GM12878 (cell line): ENCODE results near the gene CRKL. TPM values are rescaled to one million over a fixed set of nuclear protein-coding genes. Genes with fewer than 3 reads are reported as not detected.

Experiments
- ATAC-seq: fragments of 200-7000 bp; cut with Tn5 transposase; 3 replicates; pipeline ENCODE4 v1.9.1; 2020; ENCODE audit warnings: mild to moderate bottlenecking, moderate library complexity
- BruUV-seq: library from RNA; stranded (reverse); fragments of 400-500 nt; replicated peaks from 2 replicates; lab custom pipeline; 2021; lab: Mats Ljungman, UMichigan
- CTCF ChIA-PET: fragments of 300-600 bp; sonication (Branson Sonifier 250); formaldehyde crosslinking; extraction: SDS; loops from one replicate; lab custom pipeline; 2021; ENCODE audit warnings: inconsistent platforms; lab: Yijun Ruan, JAX
- POLR2A ChIA-PET: fragments of 350-600 bp; formaldehyde crosslinking; extraction: SDS; loops from one replicate; lab custom pipeline; 2021; ENCODE audit warnings: inconsistent platforms; lab: Charles Lee
- RAD21 ChIA-PET: fragments of 300-600 bp; sonication (Branson Sonifier 250); formaldehyde crosslinking; loops from one replicate; lab custom pipeline; 2023; ENCODE audit warnings: antibody characterized with exemption; ENCODE audit not compliant: unreplicated experiment; lab: Charles Lee
- SMC1A ChIA-PET: fragments of 300-600 bp; sonication (Branson Sonifier 250); formaldehyde crosslinking; loops from one replicate; lab custom pipeline; 2023; ENCODE audit not compliant: unreplicated experiment, uncharacterized antibody; lab: Charles Lee
- DNase-seq: peaks from one replicate; pipeline ENCODE4 v3.0.0-alpha.2; 2011; ENCODE audit warnings: low read depth, low spot score
- FAIRE-seq: peaks from 3 replicates; lab custom pipeline; 2011; peaks lifted over from hg19 to GRCh38; lab: Jason Lieb, UNC
- H2AFZ ChIP-seq: 2 replicates; pipeline ENCODE4 v1.6.0; 2011; ENCODE audit warnings: low read depth, low read length, control low read depth; ENCODE audit not compliant: control insufficient read depth
- H3K27ac ChIP-seq: 2 replicates; pipeline ENCODE4 v1.5.1; 2011; ENCODE audit warnings: control low read depth; ENCODE audit not compliant: control insufficient read depth, insufficient read depth
- H3K27me3 ChIP-seq, 2 experiments: replicated peaks in 1 of 2; 2 replicates each; pipeline versions ENCODE4 v1.6.0 to v1.6.1; 2011; ENCODE audit warnings: low read length in 1 of 2; ENCODE audit not compliant: control insufficient read depth in 2 of 2, insufficient read depth in 2 of 2
- H3K36me3 ChIP-seq, 2 experiments: 2 replicates each; pipeline ENCODE4 v1.5.1; 2011; ENCODE audit warnings: low read length in 1 of 2; ENCODE audit not compliant: control insufficient read depth in 2 of 2, insufficient read depth in 2 of 2
- H3K4me1 ChIP-seq: 2 replicates; pipeline ENCODE4 v1.6.1; 2011; ENCODE audit warnings: mild to moderate bottlenecking, low read length, moderate library complexity, mixed read lengths; ENCODE audit not compliant: control insufficient read depth, insufficient read depth
- H3K4me2 ChIP-seq: 2 replicates; pipeline ENCODE4 v1.6.0; 2011; ENCODE audit warnings: control low read depth; ENCODE audit not compliant: control insufficient read depth, insufficient read depth
- H3K4me3 ChIP-seq: fragments of 200-600 bp; sonication (generic); 2 replicates; pipeline ENCODE4 v1.5.1; 2016
- H3K79me2 ChIP-seq: 2 replicates; pipeline ENCODE4 v1.6.0; 2011; ENCODE audit warnings: low read length; ENCODE audit not compliant: control insufficient read depth, insufficient read depth
- H3K9ac ChIP-seq: 2 replicates; pipeline ENCODE4 v1.8.0; 2011; ENCODE audit warnings: low read length, control low read depth, mixed read lengths; ENCODE audit not compliant: control insufficient read depth, insufficient read depth
- H3K9me3 ChIP-seq: replicated peaks from 3 replicates; pipeline ENCODE4 v1.5.1; 2011; ENCODE audit warnings: mild to moderate bottlenecking, low read length; ENCODE audit not compliant: control insufficient read depth, insufficient read depth
- H4K20me1 ChIP-seq: 2 replicates; pipeline ENCODE4 v1.6.0; 2011; ENCODE audit not compliant: control insufficient read depth, insufficient read depth
- ATF7 ChIP-seq: fragments of 450-650 bp; IDR thresholded peaks from 2 replicates; pipeline ENCODE4 v1.6.1; 2016; ENCODE audit warnings: low read depth, mild to moderate bottlenecking
- ELK1 ChIP-seq: IDR thresholded peaks from 2 replicates; pipeline ENCODE4 v1.6.1; 2012; ENCODE audit warnings: low read depth, low read length, improper control_type of control experiment
- EP300 ChIP-seq, 2 experiments: fragments of 150-350 bp in 1 of 2; IDR thresholded peaks; 2 replicates each; pipeline ENCODE4 v1.6.1; 2011 to 2012; ENCODE audit warnings: low read depth in 2 of 2, low read length in 2 of 2, borderline replicate concordance in 1 of 2, improper control_type of control experiment in 1 of 2, inconsistent platforms in 1 of 2; ENCODE audit not compliant: control insufficient read depth in 1 of 2
- WGBS: methylation state at CpG from one replicate; pipeline ENCODE4 v1.1.6; 2016; ENCODE audit warnings: low lambda C conversion rate; ENCODE audit not compliant: insufficient replicate concordance, insufficient coverage; ENCODE audit errors: missing lambda C conversion rate; 5-methylcytosine and 5-hydroxymethylcytosine counted together
- in situ Hi-C: fragments of 300-500 bp; cut with MboI; formaldehyde crosslinking; loops from 9 replicates; pipeline ENCODE4 v1.14.3; 2018; ENCODE audit warnings: mixed read lengths
- intact Hi-C: fragments of 100-400 bp; cut with micrococcal nuclease; formaldehyde crosslinking; loops from one replicate; pipeline ENCODE4 v1.14.2; 2022; ENCODE audit not compliant: unreplicated experiment
- polyA plus RNA-seq, 11 experiments: library from polyadenylated mRNA; depleted of rRNA in 4 of 11; unstranded in 6 of 11; stranded (reverse) in 5 of 11; fragments of >200 nt; fragmentation: Nextera tagmentation in 4 of 11; fragmentation: Illumina TruSeq in 1 of 11; extraction: Ambion mirVana in 4 of 11; extraction: Trizol in 1 of 11; gene quantifications; 1 replicate in 1 of 11; 2 replicates in 10 of 11; pipeline versions ENCODE4 v1.2.1 to v1.2.3, GENCODE V29; 2011 to 2016; ENCODE audit warnings: inconsistent platforms in 2 of 11, missing spikeins in 2 of 11, low read depth in 1 of 11
- total RNA-seq, 4 experiments: library from RNA; depleted of rRNA in 3 of 4; stranded (reverse); fragments of >200 nt in 3 of 4; fragmentation: Illumina TruSeq in 1 of 4; extraction: Trizol in 1 of 4; gene quantifications; 2 replicates each; pipeline versions ENCODE4 v1.2.1 to v1.2.3, GENCODE V29; 2013 to 2021

The CRKL gene
- total and polyA plus RNA-seq, 10 of the 15 experiments (the other 5 are each of a cell fraction or from before 2014, with no cell fraction given) = 12.6 to 61.2 (median 32.7) TPM

- CTCF ChIA-PET = interaction anchor here (0.7 kb wide), 1 partner anchor 9 kb away, joined by 3 read pairs; the partner anchor contains the start of gene LZTR1
These were observed 74.2 kb downstream of the CRKL start for GRCh38 chr22:20991252-20992055.

More at GRCh38 chr22:20991252-20992055, 74.2 kb downstream of the CRKL start:
- FAIRE-seq (no peak), ATAC-seq (no peak), DNase-seq (no peak)
- Histone ChIP-seq H3K9me3 (no peaks in the 10 kb centered on the region), H3K4me3 (no peak overlapping the region), H2AFZ (no peak overlapping the region), H3K4me2 (no peak overlapping the region), H4K20me1 (no peaks in the 10 kb centered on the region), H3K9ac (no peak overlapping the region), H3K27ac (no peak overlapping the region), H3K27me3 (no peaks in the 10 kb centered on the region), H3K79me2 (no peaks in the 10 kb centered on the region), H3K4me1 (no peaks in the 10 kb centered on the region), H3K36me3 (peaks cover 2 to 3% of the 10 kb centered on the region in 2 experiments; a peak in 2 of 4 replicates)
- TF ChIP-seq EP300 (IDR thresholded peaks at IDR 0.05; ENCODE audit: borderline replicate concordance in 1 of 2, control insufficient read depth in 1 of 2, low read depth in 2 of 2, low read length in 2 of 2) = no peak
- TF ChIP-seq ATF7 = no peak
- TF ChIP-seq ELK1 = no peak
- WGBS = 94% methylated on average over 23 of the region's 24 CpGs
- POLR2A ChIA-PET = interaction anchor here (1.7 kb wide), 1 partner anchor 9 kb away, joined by 5 read pairs; the partner anchor contains the start of gene LZTR1
- in situ Hi-C loops = no loop called here
- RAD21 ChIA-PET = no interaction called here
- SMC1A ChIA-PET = no interaction called here
- BruUV-seq = no TSS peak
- intact Hi-C loops = no loop called here
